ENCODE data around the gene DNAAF5.

DNAAF5 gene

DNA sequence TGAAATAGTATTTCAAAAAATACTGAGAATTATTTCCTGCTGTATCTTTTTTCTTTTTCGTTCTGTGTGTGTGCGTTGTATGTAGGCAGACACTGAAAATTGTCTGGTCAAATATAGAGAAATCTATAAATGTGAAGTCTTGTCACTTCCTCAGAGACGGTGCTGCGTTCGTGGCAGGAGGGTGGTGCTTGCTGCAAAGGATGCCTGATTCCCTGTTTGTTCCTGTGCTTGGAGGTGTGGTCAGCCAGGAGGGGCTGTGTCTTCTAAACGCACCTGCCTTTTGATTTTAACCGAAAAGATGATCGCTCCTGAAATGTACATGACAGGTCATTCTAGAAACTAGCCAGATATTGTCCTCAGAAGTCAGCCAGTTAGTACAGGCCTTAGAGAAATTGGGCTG lies 33.1 kb downstream of the DNAAF5 start:
- ChIA-PET CTCF (no interaction called here), POLR2A (no interaction called here)
- H3K9me3 ChIP-seq (ENCODE audit: control extremely low read depth in 1 of 5, control insufficient read depth in 4 of 5, insufficient read depth in 2 of 5, low read depth in 1 of 5, low read length in 4 of 5): no peaks in the 10 kb centered on the region
- DNase-seq: no peak
- H3K4me3 ChIP-seq (ENCODE audit: control insufficient read depth in 1 of 7, extremely low read depth in 1 of 7, insufficient read depth in 4 of 7, low read depth in 2 of 7, low read length in 6 of 7): no peak overlapping the region
- peaks cover 10 to 77% (median 49%) of the 10 kb centered on the region in 4 experiments for H3K36me3 ChIP-seq (ENCODE audit: control insufficient read depth in 4 of 4, insufficient read depth in 4 of 4, low read length in 3 of 4)
- H3K27ac ChIP-seq (ENCODE audit: insufficient read depth in 1 of 2, low read depth in 1 of 2, low read length in 2 of 2, poor library complexity in 1 of 2, severe bottlenecking in 2 of 2): no peak overlapping the region
- H3K27me3 ChIP-seq (replicated peaks in 2 of 5; ENCODE audit: control insufficient read depth in 4 of 5, insufficient read depth in 5 of 5, low read length in 4 of 5): no peaks in the 10 kb centered on the region
- WGBS (ENCODE audit: insufficient coverage): 90% methylated on average over 6 of the region's 8 CpGs
- no peaks in the 10 kb centered on the region for H3K4me1 ChIP-seq (ENCODE audit: control extremely low read depth in 1 of 4, control insufficient read depth in 4 of 4, insufficient read depth in 4 of 4, low read length in 3 of 4)

DNA sequence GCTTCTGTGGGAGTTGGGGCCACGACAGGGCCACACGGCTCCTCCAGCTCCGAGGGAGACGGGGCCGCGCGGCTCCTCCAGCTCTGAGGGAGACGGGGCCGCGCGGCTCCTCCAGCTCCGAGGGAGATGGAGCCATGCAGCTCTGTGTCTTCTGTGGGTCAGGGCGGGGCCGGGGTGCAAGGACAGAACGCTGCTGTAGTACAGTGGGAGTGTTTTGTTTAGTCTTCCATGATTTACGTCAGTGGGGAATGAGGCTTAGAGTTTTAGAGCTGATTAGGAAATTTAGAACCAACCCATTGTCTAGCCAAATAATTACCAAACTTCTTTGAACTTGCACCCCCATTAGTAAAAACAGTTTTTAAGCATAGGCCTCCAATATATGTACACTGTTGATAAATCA lies 33.5 kb downstream of the DNAAF5 start:
- POLR2A ChIA-PET: no interaction called here
- 97% methylated on average over 13 of the region's 16 CpGs for WGBS (ENCODE audit: insufficient coverage)
- Histone ChIP-seq H3K4me1 (ENCODE audit: control extremely low read depth in 1 of 4, control insufficient read depth in 4 of 4, insufficient read depth in 4 of 4, low read length in 3 of 4) (no peaks in the 10 kb centered on the region), H3K36me3 (ENCODE audit: control insufficient read depth in 4 of 4, insufficient read depth in 4 of 4, low read length in 3 of 4) (peaks cover 9 to 76% (median 48%) of the 10 kb centered on the region in 4 experiments), H3K27ac (ENCODE audit: insufficient read depth in 1 of 2, low read depth in 1 of 2, low read length in 2 of 2, poor library complexity in 1 of 2, severe bottlenecking in 2 of 2) (no peak overlapping the region), H3K4me3 (ENCODE audit: control insufficient read depth in 1 of 7, extremely low read depth in 1 of 7, insufficient read depth in 4 of 7, low read depth in 2 of 7, low read length in 6 of 7) (no peak overlapping the region), H3K27me3 (replicated peaks in 2 of 5; ENCODE audit: control insufficient read depth in 4 of 5, insufficient read depth in 5 of 5, low read length in 4 of 5) (no peaks in the 10 kb centered on the region), H3K9me3 (ENCODE audit: control extremely low read depth in 1 of 5, control insufficient read depth in 4 of 5, insufficient read depth in 2 of 5, low read depth in 1 of 5, low read length in 4 of 5) (no peaks in the 10 kb centered on the region)
- CTCF ChIA-PET: no interaction called here
- DNase-seq: no peak

GRCh38 chr7:761101-761500 lies 34.6 kb downstream of the DNAAF5 start:
- no peak for DNase-seq
- Histone ChIP-seq H3K4me1 (ENCODE audit: control extremely low read depth in 1 of 4, control insufficient read depth in 4 of 4, insufficient read depth in 4 of 4, low read length in 3 of 4) (no peaks in the 10 kb centered on the region), H3K9me3 (ENCODE audit: control extremely low read depth in 1 of 5, control insufficient read depth in 4 of 5, insufficient read depth in 2 of 5, low read depth in 1 of 5, low read length in 4 of 5) (no peaks in the 10 kb centered on the region), H3K27me3 (replicated peaks in 2 of 5; ENCODE audit: control insufficient read depth in 4 of 5, insufficient read depth in 5 of 5, low read length in 4 of 5) (no peaks in the 10 kb centered on the region), H3K4me3 (ENCODE audit: control insufficient read depth in 1 of 7, extremely low read depth in 1 of 7, insufficient read depth in 4 of 7, low read depth in 2 of 7, low read length in 6 of 7) (no peak overlapping the region), H3K27ac (ENCODE audit: insufficient read depth in 1 of 2, low read depth in 1 of 2, low read length in 2 of 2, poor library complexity in 1 of 2, severe bottlenecking in 2 of 2) (no peak overlapping the region), H3K36me3 (ENCODE audit: control insufficient read depth in 4 of 4, insufficient read depth in 4 of 4, low read length in 3 of 4) (peaks cover 6 to 73% (median 49%) of the 10 kb centered on the region in 4 experiments)
- POLR2A ChIA-PET: no interaction called here
- CTCF ChIA-PET: interaction anchor here (0.9 to 1.3 kb wide), 2 partner anchors 12 to 112 kb away, joined by 3 to 4 read pairs; no protein-coding TSS in a partner anchor
- 98% methylated on average over 6 of the region's 12 CpGs for whole genome bisulfite sequencing (ENCODE audit: insufficient coverage)

DNA sequence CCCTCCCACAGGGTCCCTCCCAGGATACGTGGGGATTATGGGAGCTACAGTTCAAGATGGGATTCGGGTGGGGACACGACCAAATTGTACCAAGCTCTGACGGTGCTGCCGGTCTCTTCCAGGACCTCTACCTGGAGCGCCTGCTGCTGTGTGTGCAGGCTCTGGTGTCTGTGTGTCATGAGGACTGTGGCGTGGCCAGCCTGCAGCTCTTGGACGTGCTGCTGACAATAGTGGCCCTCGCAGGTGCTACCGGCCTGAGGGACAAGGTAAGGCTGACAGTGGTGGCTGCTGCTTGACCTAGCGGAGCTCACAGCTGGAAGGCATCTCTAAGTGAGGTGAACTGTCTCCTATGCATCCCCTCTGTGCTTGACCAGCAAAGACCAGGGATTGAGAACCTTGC lies 35.1 kb downstream of the DNAAF5 start:
- POLR2A ChIA-PET: interaction anchor here (0.5 kb wide), 1 partner anchor 92 kb away, joined by 4 read pairs; no protein-coding TSS in a partner anchor
- DNase-seq: no peak
- no peaks in the 10 kb centered on the region for H3K27me3 ChIP-seq (replicated peaks in 2 of 5; ENCODE audit: control insufficient read depth in 4 of 5, insufficient read depth in 5 of 5, low read length in 4 of 5)
- WGBS (ENCODE audit: insufficient coverage): 92% methylated on average over 8 of the region's 11 CpGs
- CTCF ChIA-PET: interaction anchor here (0.9 to 1.3 kb wide), 2 partner anchors 13 to 111 kb away, joined by 3 to 4 read pairs; no protein-coding TSS in a partner anchor
- H3K36me3 ChIP-seq (ENCODE audit: control insufficient read depth in 4 of 4, insufficient read depth in 4 of 4, low read length in 3 of 4): peaks cover 6 to 71% (median 47%) of the 10 kb centered on the region in 4 experiments
- no peaks in the 10 kb centered on the region for H3K4me1 ChIP-seq (ENCODE audit: control extremely low read depth in 1 of 4, control insufficient read depth in 4 of 4, insufficient read depth in 4 of 4, low read length in 3 of 4)
- H3K4me3 ChIP-seq (ENCODE audit: control insufficient read depth in 1 of 7, extremely low read depth in 1 of 7, insufficient read depth in 4 of 7, low read depth in 2 of 7, low read length in 6 of 7): no peak overlapping the region
- no peak overlapping the region for H3K27ac ChIP-seq (ENCODE audit: insufficient read depth in 1 of 2, low read depth in 1 of 2, low read length in 2 of 2, poor library complexity in 1 of 2, severe bottlenecking in 2 of 2)
- H3K9me3 ChIP-seq (ENCODE audit: control extremely low read depth in 1 of 5, control insufficient read depth in 4 of 5, insufficient read depth in 2 of 5, low read depth in 1 of 5, low read length in 4 of 5): no peaks in the 10 kb centered on the region

DNA sequence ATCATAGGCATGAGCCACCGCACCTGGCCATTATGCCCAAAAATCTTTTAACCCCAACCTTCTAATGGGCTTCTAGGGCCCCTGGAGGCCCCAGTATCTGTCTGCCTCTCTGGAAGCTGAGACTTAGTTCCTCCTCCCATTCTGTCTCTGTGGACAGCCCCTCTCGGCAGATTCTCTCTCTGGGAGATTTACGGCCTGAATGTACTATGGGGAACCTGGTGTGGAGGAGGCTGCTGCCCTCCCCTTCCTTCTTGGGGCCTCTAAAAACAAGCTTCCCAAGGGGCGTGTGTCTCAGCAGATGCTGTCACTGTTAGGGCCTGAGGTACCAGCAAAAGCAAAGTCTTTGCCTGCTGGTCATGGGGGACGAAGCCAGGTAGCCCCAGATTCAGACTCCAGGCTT lies 36.4 kb downstream of the DNAAF5 start:
- CTCF ChIA-PET: no interaction called here
- Histone ChIP-seq H3K36me3 (ENCODE audit: control insufficient read depth in 4 of 4, insufficient read depth in 4 of 4, low read length in 3 of 4) (peaks cover 3 to 65% (median 43%) of the 10 kb centered on the region in 4 experiments), H3K4me3 (ENCODE audit: control insufficient read depth in 1 of 7, extremely low read depth in 1 of 7, insufficient read depth in 4 of 7, low read depth in 2 of 7, low read length in 6 of 7) (no peak overlapping the region), H3K27me3 (replicated peaks in 2 of 5; ENCODE audit: control insufficient read depth in 4 of 5, insufficient read depth in 5 of 5, low read length in 4 of 5) (no peaks in the 10 kb centered on the region), H3K4me1 (ENCODE audit: control extremely low read depth in 1 of 4, control insufficient read depth in 4 of 4, insufficient read depth in 4 of 4, low read length in 3 of 4) (no peaks in the 10 kb centered on the region), H3K27ac (ENCODE audit: insufficient read depth in 1 of 2, low read depth in 1 of 2, low read length in 2 of 2, poor library complexity in 1 of 2, severe bottlenecking in 2 of 2) (no peak overlapping the region), H3K9me3 (ENCODE audit: control extremely low read depth in 1 of 5, control insufficient read depth in 4 of 5, insufficient read depth in 2 of 5, low read depth in 1 of 5, low read length in 4 of 5) (no peaks in the 10 kb centered on the region)
- no peak for DNase-seq
- POLR2A ChIA-PET: no interaction called here
- 81% methylated on average over 5 of the region's 5 CpGs for WGBS (ENCODE audit: insufficient coverage)

- H3K27me3 ChIP-seq (replicated peaks in 2 of 5; ENCODE audit: control insufficient read depth in 4 of 5, insufficient read depth in 5 of 5, low read length in 4 of 5): no peaks in the 10 kb centered on the region
- ChIA-PET POLR2A (no interaction called here), CTCF (interaction anchor here (0.6 to 0.8 kb wide), 2 partner anchors 20 to 460 kb away, joined by 3 read pairs; no protein-coding TSS in a partner anchor)
- no peaks in the 10 kb centered on the region for H3K4me1 ChIP-seq (ENCODE audit: control extremely low read depth in 1 of 4, control insufficient read depth in 4 of 4, insufficient read depth in 4 of 4, low read length in 3 of 4)
- no peak overlapping the region for H3K4me3 ChIP-seq (ENCODE audit: control insufficient read depth in 1 of 7, extremely low read depth in 1 of 7, insufficient read depth in 4 of 7, low read depth in 2 of 7, low read length in 6 of 7)
- no peak for DNase-seq
- WGBS (ENCODE audit: insufficient coverage): 97% methylated on average over 19 of the region's 19 CpGs
- no peaks in the 10 kb centered on the region for H3K9me3 ChIP-seq (ENCODE audit: control extremely low read depth in 1 of 5, control insufficient read depth in 4 of 5, insufficient read depth in 2 of 5, low read depth in 1 of 5, low read length in 4 of 5)
- peaks cover 3 to 65% (median 44%) of the 10 kb centered on the region in 4 experiments for H3K36me3 ChIP-seq (ENCODE audit: control insufficient read depth in 4 of 4, insufficient read depth in 4 of 4, low read length in 3 of 4)
- H3K27ac ChIP-seq (ENCODE audit: insufficient read depth in 1 of 2, low read depth in 1 of 2, low read length in 2 of 2, poor library complexity in 1 of 2, severe bottlenecking in 2 of 2): no peak overlapping the region
Measured at GRCh38 chr7:763762-764161, 37.3 kb downstream of the DNAAF5 start.

DNA sequence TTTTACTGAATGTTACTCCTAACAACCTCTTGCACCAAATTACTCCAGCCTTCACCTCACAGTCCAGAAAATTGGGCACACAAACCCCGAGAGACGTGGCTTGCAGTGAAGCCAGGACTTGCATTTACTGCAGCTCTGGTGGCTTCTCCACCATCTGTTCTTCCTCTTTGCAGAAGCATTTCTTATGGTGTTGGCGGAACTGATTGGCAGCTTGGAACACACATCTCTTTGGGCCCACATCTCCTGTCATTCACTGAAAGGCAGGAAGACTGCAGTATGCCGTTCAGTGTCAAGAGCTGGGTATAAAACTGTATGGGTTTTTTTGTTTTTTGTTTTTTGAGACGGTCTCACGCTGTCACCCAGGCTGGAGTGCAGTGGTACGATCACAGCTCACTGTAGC lies 38.9 kb downstream of the DNAAF5 start:
- peaks cover 3 to 58% (median 41%) of the 10 kb centered on the region in 4 experiments for H3K36me3 ChIP-seq (ENCODE audit: control insufficient read depth in 4 of 4, insufficient read depth in 4 of 4, low read length in 3 of 4)
- H3K27ac ChIP-seq (ENCODE audit: insufficient read depth in 1 of 2, low read depth in 1 of 2, low read length in 2 of 2, poor library complexity in 1 of 2, severe bottlenecking in 2 of 2): no peak overlapping the region
- H3K9me3 ChIP-seq (ENCODE audit: control extremely low read depth in 1 of 5, control insufficient read depth in 4 of 5, insufficient read depth in 2 of 5, low read depth in 1 of 5, low read length in 4 of 5): no peaks in the 10 kb centered on the region
- DNase-seq: no peak
- POLR2A ChIA-PET: no interaction called here
- WGBS (ENCODE audit: insufficient coverage): 88% methylated on average over 7 of the region's 7 CpGs
- no peaks in the 10 kb centered on the region for H3K27me3 ChIP-seq (replicated peaks in 2 of 5; ENCODE audit: control insufficient read depth in 4 of 5, insufficient read depth in 5 of 5, low read length in 4 of 5)
- H3K4me1 ChIP-seq (ENCODE audit: control extremely low read depth in 1 of 4, control insufficient read depth in 4 of 4, insufficient read depth in 4 of 4, low read length in 3 of 4): no peaks in the 10 kb centered on the region
- no peak overlapping the region for H3K4me3 ChIP-seq (ENCODE audit: control insufficient read depth in 1 of 7, extremely low read depth in 1 of 7, insufficient read depth in 4 of 7, low read depth in 2 of 7, low read length in 6 of 7)
- CTCF ChIA-PET: interaction anchor here (0.7 to 1.3 kb wide), 2 partner anchors 92 to 435 kb away, joined by 3 to 4 read pairs; no protein-coding TSS in a partner anchor
